GM12872 (cell line): Measurements from ENCODE around the gene TMEM131.

Source experiments
- CTCF ChIP-seq: IDR thresholded peaks from 3 replicates; pipeline ENCODE4 v1.5.1; 2011; ENCODE audit warnings: low read depth, mild to moderate bottlenecking, low read length, moderate library complexity; ENCODE audit not compliant: insufficient read depth

Gene TMEM131

DNA sequence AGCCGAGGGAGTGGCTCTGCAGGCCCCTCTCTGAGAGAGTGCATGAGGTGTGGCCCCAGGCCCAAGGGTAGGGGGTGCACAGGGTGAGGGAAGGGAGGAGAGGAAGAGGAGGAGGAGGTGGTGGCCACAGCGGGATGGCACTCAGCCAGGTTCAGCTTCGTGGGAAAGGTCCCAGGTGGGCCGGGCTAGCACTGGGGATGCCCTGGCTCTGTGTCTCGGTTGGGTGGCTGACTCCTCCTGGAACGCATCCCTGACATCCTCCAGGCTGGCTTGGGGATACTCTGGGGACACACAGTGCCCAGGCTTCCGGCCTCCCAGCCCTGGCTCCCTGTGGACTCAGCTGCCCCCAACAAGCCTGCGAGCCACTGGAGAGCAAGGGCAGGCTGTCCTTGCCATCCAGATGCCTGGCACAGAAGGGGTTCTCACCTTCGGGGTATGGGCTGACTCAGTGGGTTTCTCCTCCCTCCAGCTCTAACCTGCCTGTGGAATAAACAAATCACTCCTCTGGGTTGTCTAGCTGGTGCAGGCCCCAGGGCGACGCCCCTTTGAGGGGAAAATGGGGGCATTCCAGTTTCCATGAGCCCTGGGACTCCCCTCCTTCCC lies 283.0 kb downstream of the TMEM131 start:
- TF ChIP-seq CTCF = no peak

- TF ChIP-seq CTCF = no peak
These were observed 284.4 kb downstream of the TMEM131 start for GRCh38 chr2:97711394-97711711.

DNA sequence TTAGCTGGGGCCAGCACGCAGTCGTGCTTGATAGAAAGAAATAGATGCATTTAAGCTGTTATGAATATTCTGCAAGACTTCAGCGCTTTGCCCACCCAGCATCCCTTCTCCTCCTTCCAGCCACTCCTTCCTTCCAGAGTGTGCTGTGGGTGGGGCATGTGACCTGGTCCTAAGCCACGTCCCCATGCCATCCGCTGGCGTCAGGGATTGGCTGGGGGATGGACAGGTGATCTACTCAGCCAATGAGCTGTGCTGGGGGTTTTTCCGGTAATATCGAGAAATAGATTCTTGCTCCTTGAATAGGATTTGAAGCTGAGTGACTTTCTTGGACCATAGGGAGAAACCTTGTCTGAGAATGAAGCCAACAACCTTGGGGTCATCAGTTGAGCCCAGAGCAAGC lies 287.1 kb downstream of the TMEM131 start:
- TF ChIP-seq CTCF = no peak

DNA sequence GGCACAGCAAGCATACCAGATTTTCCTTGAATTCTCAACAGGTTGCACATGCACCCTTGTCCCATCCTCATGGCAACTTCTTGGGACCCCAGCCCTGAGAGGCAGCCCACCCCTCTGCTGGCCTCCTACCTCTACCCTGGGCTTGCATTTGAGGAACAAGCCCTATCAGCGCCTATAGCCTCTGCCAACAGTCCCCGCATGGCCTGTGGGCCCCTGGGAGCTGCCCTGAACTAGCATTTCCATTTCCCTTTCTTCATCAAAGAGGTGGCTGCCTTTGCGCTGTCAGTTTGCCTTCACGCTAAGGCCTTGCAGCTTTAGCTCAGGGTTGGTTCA lies 287.7 kb downstream of the TMEM131 start:
- TF ChIP-seq CTCF = no peak

- TF ChIP-seq CTCF = no peak
These were observed 288.2 kb downstream of the TMEM131 start for GRCh38 chr2:97707362-97708047.

GRCh38 chr2:97706708-97707345 lies 288.9 kb downstream of the TMEM131 start:
- TF ChIP-seq CTCF = no peak
